ENCODE results near the gene ABLIM2. TPM values are rescaled to one million over a fixed set of nuclear protein-coding genes. Genes with fewer than 3 reads are reported as not detected.
A peak's percentile ranks its signal among the peaks of the same experiment; 100 is the strongest.

The ABLIM2 gene
- total RNA-seq, 1 experiment from 2014 or later: 2.3 TPM

DNA sequence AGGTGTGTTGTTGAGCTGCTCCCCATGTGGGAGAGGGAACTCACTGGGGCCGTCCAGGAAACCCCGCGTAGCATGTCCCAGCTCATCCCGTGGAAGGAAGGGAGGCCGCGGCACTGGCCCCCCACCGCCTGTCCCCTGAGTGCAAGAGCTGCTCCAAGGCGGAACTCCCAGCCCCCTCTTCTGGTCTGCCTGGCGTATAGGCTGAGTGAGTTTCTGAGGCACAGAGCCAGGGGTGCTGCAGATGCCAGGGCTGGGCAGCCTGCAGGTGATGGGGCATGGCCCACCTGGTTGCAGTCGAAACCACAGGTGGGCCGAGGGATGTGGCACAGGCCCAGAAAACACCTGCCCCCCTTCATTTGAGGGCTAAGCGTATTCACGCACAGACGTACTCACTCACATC, 49.6 kb downstream of the ABLIM2 start:
- DNase-seq (ENCODE audit: extremely low read depth, low read depth): no peak

DNA sequence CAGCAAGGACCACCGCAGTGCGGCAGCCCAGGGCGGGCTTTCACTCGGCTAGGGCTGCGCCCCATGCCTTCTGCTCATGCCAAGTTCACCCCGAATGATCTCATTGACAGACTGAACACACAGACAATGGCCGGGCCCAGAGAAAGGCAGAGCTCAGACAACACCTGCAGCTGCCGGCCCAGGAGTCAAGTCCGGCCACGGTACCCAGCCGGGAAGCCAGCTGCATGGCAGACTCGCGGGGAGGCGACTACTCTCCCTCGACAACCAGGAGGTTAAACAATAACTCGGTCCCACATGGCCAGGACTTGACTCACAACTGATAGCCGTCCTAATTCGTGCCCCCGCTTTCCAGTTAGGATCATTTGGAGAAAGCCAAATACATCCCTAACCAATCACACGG, 50.4 kb downstream of the ABLIM2 start:
- DNase-seq (ENCODE audit: extremely low read depth, low read depth): no peak

DNA sequence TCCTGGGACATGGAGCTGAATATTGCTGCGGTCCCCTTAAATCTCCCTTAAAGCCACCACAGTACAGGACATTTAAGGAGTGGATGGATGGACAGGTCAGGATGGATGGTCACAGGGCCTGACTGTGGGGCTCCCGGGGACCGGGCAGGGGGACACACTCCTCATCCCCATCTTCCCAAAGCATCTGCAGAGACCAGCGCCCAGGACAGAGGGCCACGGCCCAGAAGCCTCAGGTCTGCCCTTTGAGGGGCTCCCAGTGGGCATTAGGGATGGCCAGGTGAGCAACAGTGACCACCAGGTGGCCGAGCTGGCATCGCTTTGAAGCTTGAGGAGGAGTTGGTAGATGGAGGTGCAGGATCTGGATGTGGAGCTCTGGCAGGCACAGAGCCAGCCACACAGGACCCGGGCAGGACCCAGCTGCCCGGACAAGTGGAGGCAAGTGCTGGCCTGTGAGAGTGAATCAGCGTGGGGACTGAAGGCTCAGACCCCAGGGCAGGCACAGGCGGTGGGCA, 51.4 kb downstream of the ABLIM2 start:
- no peak for DNase-seq (ENCODE audit: extremely low read depth, low read depth)

DNA sequence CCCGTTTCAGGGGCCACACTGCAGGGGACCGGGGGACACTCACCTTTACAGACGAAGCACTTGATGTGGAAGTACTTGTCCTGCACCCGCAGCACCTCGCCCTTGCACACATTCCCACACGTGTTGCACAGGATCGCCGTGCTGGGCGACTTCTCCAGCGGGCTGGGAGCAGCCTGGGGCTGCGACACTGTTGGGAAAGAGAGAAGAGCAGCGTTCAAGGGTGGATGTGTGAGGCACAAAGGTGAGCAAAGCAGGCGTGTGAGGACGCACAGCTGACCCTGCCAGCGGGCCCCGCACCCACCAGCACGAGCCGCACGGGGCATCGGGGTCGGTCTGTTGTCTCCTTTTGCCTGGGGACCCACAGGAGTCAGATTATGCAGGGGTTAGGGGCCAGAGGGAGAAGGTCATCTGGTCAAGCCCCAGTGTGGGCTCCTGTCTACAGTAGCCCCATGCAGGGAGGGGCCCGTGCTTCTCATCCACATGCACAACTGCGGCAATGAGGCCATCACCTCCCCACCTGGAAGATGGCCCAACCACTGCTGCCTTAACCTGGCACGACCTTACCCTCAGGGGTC, 52.1 kb downstream of the ABLIM2 start:
- DNase-seq (ENCODE audit: extremely low read depth, low read depth): no peak

DNA sequence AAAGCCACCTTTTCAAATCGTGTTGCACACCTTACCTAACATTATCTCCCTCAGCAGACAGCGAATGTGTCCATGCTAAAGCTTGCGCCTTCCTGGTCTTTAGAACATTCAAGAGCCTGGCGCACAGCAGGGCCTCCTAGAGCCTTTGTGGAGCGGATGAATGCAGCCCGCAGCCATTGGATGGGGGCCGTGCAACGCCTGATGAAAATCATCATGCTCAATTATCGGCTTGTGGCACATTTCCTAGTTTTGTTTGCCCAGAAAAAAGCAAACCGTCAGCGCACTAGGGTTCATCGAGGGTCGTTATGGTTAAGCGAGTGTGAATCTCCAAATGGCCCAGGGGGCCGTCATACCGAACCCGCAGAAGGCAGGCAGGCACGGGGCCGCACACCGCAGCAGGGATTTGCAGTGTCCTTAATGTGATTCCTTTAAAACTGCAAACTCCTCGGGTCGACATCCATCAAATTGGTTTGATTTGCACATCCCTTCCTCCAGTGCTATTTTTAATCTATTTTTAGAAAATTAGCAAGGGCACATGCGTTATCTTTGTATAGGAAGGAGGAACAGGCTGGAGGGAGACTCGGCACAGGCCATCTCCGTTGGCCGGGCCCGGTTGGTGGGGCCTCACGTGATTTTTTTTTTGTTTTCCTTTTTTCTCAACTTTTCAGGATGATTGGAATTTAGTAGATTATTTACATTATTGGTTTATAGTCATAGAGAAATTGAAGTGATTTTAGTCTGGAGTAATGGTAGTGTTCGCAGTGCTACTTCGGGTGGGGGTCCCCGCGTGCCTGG, 53.1 kb downstream of the ABLIM2 start:
- no peak for DNase-seq (ENCODE audit: extremely low read depth, low read depth)

DNA sequence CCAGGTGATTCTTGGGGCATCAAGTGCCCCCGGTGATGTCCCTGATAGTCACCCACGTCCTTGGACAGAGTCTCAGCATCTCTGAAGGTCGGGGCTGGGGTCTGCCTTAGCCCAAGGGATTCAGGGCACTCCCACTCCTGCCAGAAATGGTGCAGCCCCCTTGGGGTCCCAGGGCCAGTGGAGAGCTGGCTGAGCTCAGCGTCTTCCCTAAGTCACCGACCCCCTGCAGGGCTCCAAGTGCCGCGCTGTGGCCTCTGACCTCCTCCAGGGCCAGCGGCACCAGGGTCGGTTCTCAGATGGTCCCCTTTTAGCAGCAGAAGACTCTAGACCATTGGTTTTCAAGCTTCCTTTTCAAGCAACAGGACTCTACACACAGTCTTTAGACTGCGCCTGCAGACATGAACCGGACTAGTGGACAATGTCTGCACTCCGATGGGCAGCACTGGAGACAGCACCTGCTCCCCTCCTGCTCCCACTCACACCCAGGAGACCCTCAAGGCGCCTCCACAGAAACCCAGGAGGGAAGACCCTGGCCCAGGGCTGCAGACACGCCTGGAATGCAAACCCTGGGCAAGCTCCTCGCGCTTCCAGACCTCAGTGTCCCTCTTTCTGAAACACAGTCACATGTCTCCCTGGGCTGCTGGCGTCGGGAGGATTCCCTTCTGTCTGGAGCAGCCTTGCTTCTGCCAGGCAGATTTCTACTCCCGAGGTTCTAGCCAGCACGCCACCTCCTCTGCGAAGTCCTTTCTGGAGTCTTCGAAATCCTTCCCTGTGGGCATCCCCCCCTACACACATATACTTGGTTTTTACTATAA, 53.9 kb downstream of the ABLIM2 start:
- DNase-seq (ENCODE audit: extremely low read depth, low read depth): no peak

DNA sequence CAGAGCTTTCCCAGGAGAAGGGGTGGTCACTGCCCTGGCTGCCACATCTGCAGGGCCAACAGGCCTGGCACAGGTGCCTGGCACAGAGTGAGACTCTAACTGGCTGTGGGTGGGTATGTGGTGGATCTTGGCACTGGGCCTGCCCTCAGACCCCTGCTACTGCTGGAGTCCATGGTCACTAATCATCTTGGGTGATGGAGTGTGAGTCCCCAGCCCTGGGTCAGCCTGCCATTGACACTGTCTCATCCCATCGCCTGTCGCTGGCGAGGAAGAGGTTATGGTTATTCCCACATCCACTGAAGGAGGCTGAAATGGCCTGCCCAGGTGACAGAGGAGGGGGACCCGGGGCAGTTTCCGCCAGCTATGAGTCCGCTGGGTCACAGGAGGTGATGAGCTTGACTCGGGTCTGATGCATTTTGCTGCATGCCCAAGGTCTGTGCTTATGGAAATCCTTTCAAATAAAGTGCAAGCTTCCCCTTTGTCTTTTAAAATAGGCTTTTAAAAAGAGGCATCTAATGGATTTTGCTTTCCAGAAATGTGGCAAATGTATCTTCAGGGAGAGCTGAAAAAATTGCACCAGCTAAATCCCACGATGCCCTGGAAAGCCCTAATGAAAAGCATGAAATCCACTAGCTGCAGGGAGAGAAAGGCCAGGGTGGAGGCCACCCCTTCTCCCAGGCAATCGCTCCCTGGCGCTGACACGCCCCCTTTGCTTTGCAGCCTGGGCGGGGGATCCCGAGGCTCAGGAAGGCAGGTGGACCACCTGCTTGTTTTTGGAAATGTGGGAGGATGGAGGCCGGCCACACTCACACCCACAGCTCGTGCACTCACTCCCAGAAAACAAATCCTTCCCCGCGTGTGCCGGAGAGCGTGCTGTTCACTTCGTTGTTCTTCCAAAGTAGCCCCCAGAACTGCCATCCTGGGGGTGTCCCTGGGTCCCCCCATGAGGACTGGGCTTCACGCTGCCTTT, 54.9 kb downstream of the ABLIM2 start:
- no peak for DNase-seq (ENCODE audit: extremely low read depth, low read depth)

DNA sequence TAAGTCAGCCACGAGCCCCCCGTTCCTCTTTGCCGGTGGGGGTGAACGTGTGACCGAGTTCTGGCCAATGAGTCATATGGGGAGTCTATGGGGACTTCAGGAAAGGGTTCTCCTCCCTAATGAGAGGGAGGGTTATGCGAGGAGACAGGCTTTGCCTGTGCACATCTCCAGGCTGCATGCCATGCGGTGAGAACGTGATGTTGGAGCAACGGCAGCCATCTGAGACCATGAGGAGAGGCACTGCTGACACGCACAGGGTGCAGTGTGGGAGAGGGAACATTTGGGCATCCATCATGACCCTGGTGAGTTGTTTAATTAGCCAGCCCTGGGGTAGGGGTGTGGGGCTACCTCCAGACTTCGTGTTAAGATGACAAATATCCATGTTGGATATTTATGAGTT, 55.8 kb downstream of the ABLIM2 start:
- DNase-seq (ENCODE audit: extremely low read depth, low read depth): no peak

DNA sequence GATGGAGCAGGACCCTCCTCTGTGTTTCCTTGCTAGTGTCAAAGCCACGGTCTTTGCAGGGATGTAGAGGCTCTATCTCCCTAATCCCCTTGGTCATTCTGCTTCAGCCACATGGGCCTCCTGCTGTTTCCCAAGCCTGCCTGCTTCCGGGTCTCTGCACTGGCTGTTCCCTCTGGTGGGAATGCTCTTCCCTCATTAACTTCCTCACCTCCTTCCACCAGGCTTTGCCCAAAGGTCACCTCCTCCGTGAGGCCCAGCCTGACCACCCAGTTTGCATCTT, 56.6 kb downstream of the ABLIM2 start:
- DNase-seq (ENCODE audit: extremely low read depth, low read depth): no peak

DNA sequence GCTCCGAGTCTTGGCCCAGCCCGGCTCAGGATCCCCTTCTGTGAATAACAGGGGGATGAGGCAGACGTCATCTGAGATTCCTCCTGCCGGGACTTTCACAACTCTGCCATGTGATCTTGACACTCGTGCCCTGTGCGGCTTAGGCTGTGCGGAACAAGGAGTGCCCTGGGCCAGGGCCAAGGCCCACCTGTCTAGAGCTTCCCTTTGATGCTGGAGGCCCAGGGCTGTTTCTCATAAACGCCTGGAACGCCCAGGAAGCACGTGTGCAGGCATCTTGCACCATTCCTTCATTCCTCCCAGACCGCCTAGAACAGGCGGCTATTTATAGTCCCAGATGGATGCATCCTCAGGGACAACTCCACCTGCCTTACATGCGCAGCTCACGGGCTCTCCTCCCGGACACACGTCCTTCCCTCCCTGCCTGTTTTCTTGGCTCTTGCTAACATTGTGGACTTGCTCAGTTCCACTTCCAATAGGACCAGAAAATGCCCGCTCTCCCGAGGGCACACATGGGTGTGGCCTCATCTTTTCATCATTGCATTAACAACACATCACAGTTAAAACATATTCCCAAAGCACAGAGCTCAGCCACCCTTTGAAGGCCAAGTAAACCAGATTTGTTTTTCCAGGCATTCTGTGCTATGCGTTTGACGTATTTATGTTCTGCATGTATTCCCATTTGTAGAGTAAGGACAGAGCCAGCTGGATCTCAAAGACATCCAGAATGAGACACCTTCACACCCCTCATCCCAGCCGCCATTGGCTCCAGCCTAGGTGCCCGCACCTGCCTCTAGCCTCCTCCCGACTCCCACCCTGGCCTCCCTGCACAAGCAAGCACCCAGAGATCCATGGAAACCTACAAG, 57.2 kb downstream of the ABLIM2 start:
- DNase-seq (ENCODE audit: extremely low read depth, low read depth): peak; percentile 65

DNA sequence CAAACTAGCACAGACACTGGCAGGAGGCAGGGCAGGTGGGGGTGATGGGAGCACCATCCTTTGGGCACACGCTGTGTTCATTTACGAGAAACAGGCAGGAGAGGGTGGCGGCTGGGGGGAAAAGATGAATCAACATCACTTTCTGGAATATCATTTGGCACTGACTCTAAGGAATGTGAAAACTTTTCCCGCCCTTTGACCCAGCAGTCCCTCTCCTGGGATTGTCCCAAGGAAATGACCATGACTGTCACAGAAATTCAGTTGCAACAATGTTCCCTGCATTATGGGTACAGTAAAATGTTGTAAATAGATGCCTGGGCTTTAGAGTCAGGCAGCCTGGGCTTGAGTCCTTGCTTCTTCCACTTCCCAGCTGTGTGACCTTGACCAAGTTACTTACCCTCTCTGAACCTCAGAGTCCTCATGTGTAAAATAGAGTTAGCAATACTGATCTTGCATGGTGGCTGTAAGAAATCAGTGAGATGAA, 58.6 kb downstream of the ABLIM2 start:
- peak; percentile 18 for DNase-seq (ENCODE audit: extremely low read depth, low read depth)

DNA sequence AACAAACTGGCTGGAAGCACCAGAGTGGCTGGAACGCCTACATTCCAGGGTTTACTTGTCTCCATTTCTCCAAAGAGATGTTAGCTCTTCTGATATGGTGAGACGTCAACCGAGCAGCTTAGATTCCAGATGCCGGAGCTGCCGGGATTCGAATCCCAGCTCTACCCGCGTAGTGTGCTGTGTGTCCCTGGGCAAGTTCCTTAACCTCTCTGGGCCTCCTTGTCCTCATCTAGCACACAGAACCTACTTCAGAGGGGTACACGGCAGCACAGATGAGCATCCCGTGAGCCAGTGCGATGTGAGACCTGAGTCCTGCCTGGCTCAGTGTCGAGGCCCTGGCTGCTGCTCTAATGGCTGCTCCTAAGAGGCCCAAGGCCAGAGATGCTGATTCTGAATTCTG, 60.1 kb downstream of the ABLIM2 start:
- no peak for DNase-seq (ENCODE audit: extremely low read depth, low read depth)

DNA sequence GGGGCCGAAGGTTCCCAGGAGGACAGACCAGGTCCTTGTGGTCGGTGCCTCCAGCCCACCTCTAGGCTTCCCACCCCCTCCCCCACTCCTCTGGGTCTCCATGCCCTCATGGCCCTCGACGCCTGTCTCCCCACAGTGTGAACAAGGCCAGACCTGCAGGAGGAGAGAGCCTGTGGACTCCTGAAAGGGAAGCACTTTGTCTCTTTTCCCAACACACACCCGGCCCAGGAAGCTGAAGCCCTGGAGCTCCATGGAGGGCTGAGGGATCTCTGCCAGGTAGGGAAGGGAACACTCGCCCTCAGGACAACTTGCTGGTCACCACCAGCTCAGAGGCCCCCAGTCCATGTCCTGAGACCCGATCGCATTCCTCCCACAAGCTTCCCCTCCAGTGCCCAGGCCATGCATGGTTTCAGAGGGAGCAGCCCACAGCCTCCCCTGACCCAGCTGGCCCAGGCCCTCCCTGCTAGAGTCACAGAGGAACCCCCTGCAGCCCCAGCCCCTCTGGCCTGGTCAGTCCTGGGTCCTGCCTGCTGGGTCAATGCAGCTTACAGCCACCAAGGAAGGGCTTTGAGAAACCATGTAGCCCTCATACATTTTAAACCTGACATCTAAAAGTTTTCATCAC, 60.8 kb downstream of the ABLIM2 start:
- no peak for DNase-seq (ENCODE audit: extremely low read depth, low read depth)

DNA sequence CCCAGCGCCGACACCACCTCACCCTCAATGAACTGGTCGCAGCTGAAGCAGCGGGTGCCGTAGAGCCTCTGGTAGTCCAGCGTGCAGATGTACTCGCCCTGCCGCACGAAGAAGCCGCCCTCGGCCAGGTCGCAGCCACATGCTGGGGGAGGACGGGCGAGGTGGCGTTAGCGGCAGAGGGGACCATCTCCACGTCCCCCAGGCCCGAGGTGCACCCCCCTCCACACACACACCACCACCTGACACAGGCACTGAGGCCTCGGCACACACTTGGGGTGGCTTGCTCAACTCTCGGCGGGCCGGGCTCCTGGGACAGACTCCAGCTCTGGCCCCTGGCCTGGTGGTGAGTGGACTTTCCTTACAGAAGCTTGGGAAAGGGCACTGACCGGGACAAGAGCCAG, 61.5 kb downstream of the ABLIM2 start:
- DNase-seq (ENCODE audit: extremely low read depth, low read depth): no peak

DNA sequence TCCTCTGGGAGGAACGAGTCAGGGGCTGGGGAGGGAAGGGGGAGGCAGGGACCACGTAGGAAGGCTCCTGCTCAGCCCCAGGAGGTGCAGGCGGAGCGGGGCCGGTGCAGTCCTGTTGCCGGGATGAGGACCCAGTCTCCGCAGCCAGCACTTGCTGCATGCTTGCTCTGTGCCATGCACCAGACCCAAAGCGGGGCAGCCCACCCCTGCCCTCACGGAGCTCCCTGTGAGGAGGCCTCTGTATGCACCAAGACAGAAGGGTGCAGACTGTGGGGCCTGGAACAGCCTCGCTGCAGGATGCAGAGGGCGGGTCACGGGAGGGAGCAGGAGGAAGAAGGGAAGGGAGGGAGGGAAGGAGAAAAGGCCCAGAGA, 61.9 kb downstream of the ABLIM2 start:
- no peak for DNase-seq (ENCODE audit: extremely low read depth, low read depth)

DNA sequence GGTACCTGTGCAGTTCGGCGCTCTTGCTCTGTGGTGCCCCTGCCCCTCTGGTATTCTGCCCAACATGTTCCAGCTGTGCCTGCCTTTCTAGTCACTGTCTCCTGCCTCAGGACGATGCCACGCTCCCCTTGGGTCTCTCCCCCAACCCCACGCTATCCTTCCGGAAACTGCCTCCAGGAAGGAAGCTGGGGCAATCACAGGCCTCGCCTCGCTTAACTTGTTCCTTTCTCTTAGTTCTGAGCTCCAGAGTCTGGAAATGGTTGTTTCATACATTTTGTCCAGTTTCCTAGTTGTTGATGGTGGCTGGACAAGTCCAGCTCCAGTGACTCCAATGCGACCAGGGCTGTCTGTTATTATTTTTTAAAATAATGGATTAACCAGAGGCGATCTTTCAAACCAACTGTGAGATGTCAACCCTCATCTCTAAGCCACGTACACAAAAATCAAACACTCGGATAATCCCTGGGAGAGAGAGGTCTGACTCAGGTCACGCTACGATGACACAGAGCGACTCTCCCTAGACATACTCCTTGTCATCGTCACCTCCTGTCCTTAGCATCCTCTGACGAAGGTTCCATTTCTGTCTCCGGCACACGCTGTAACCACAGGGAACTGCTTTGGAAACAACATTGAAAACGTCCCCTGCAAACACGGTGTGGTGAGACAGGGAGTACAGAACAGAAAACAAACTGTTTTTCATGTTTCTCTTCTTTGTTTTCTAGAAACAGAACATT, 62.5 kb downstream of the ABLIM2 start:
- DNase-seq (ENCODE audit: extremely low read depth, low read depth): no peak

DNA sequence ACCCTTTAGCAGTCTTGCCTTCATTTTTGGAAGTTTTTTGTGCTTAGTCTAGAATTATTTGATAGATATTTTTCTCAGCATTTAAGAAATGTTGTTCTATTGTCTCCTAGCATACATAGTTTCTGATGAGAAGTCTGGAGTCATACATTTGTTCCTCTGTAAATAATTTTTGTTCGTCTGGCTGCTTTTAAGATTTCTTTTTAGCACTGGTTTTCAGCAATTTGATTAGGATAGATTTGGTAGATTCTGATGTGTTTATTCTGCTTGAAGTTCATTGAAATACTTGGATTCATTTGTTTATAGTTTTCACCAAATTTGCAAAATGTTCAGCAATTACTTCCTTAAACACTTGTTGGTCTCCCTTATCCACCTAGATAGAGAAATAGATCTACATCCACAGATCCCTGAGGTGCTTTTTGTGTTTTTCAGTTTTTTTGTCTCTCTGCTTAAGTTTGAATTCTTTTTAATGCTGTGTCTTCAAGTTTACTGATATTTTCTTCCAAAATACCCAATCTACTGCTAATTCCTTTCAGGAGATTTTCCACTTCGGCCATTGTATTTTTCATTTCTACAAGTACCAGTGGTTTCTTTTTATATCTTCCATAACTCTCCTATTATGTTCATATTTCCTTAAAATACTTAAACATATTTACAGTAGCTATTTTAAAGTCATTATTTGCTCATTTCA, 64.9 kb downstream of the ABLIM2 start:
- no peak for DNase-seq (ENCODE audit: extremely low read depth, low read depth)

DNA sequence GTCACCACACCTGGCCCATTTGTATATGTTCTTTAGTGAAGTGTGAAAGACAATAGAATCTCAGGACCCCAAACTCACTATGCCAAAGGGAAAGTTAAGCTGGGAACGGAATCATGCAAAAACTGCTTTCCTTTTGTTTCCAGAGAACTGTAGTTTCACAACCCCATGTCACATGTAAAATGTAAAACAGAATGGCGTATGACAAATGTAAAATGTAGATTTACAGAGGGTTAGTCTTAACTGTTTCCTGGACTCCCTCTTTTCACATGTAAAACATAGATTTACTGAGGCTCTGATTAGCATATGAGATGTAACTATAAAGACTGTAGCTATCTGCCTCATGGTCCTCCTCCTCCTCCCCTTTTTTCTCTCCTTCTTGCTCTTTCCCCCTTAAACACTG, 66.3 kb downstream of the ABLIM2 start:
- DNase-seq (ENCODE audit: extremely low read depth, low read depth): no peak

All from NCI-H460 (cell line).